Liver (tissue), 9 donors: ENCODE data around the gene TACR2. TPM values are rescaled to one million over a fixed set of nuclear protein-coding genes. Genes with fewer than 3 reads are reported as not detected.

Experiments used
- DNase-seq: peaks from one replicate; pipeline ENCODE4 v3.0.0-alpha.2; 2017; ENCODE audit warnings: low spot score
- H3K27ac ChIP-seq, 2 donors: one replicate each; pipeline ENCODE4 v1.7.0; 2013; ENCODE audit warnings: inconsistent platforms in 2 of 2, low read length in 2 of 2, control low read depth in 1 of 2, low read depth in 1 of 2, mild to moderate bottlenecking in 1 of 2
- H3K27me3 ChIP-seq, 4 donors: one replicate each; pipeline versions ENCODE4 v1.6.1 to v1.7.0; 2013; ENCODE audit warnings: low read length in 3 of 4, inconsistent platforms in 1 of 4, mild to moderate bottlenecking in 1 of 4, moderate library complexity in 1 of 4; ENCODE audit not compliant: control insufficient read depth in 4 of 4, insufficient read depth in 4 of 4
- H3K36me3 ChIP-seq, 4 donors: one replicate each; pipeline versions ENCODE4 v1.6.1 to v1.7.0; 2013; ENCODE audit warnings: low read length in 3 of 4, mild to moderate bottlenecking in 3 of 4, low read depth in 1 of 4, moderate library complexity in 1 of 4; ENCODE audit not compliant: control insufficient read depth in 4 of 4, insufficient read depth in 3 of 4
- H3K4me1 ChIP-seq, 4 donors: one replicate each; pipeline versions ENCODE4 v1.6.1 to v1.7.0; 2013; ENCODE audit warnings: low read length in 3 of 4, mild to moderate bottlenecking in 3 of 4, moderate library complexity in 1 of 4; ENCODE audit not compliant: control insufficient read depth in 4 of 4, insufficient read depth in 4 of 4
- H3K4me3 ChIP-seq, 3 donors: one replicate each; pipeline versions ENCODE4 v1.6.1 to v1.7.0; 2013; ENCODE audit warnings: low read length in 3 of 3, control low read depth in 1 of 3, low read depth in 1 of 3, mild to moderate bottlenecking in 1 of 3
- H3K9ac ChIP-seq, 2 donors: one replicate each; pipeline ENCODE4 v1.7.0; 2013; ENCODE audit warnings: low read length in 2 of 2, mild to moderate bottlenecking in 2 of 2, moderate library complexity in 2 of 2, control low read depth in 1 of 2, low read depth in 1 of 2
- H3K9me3 ChIP-seq, 4 donors: one replicate each; pipeline versions ENCODE4 v1.6.1 to v1.7.0; 2013; ENCODE audit warnings: low read length in 3 of 4; ENCODE audit not compliant: control insufficient read depth in 4 of 4
- ATF3 ChIP-seq: IDR thresholded peaks from 2 replicates; pipeline ENCODE4 v1.6.1; 2016; ENCODE audit warnings: antibody characterized with exemption
- CTCF ChIP-seq: fragments of 150-350 bp; IDR thresholded peaks from 2 replicates; pipeline ENCODE4 v1.5.1; 2017; ENCODE audit warnings: improper control_type of control experiment, low read depth, low read length; ENCODE audit not compliant: missing input control
- EGR1 ChIP-seq, 2 donors: IDR thresholded peaks; 2 replicates each; pipeline ENCODE4 v1.6.1; 2016 to 2018; ENCODE audit warnings: antibody characterized with exemption in 2 of 2, low read depth in 2 of 2
- FOXA1 ChIP-seq: IDR thresholded peaks from 2 replicates; pipeline ENCODE4 v1.6.1; 2016; ENCODE audit warnings: antibody characterized with exemption
- FOXA2 ChIP-seq: IDR thresholded peaks from 2 replicates; pipeline ENCODE4 v1.6.1; 2016; ENCODE audit warnings: antibody characterized with exemption
- GABPA ChIP-seq, 2 donors: IDR thresholded peaks in 1 of 2; conservative IDR thresholded peaks in 1 of 2; 2 replicates each; pipeline ENCODE4 v1.6.1; 2016; ENCODE audit warnings: antibody characterized with exemption in 2 of 2, mild to moderate bottlenecking in 1 of 2, moderate library complexity in 1 of 2
- HNF4A ChIP-seq, 2 donors: conservative IDR thresholded peaks; 2 replicates each; pipeline ENCODE4 v1.6.1; 2016; ENCODE audit warnings: antibody characterized with exemption in 2 of 2, mild to moderate bottlenecking in 2 of 2
- HNF4G ChIP-seq: IDR thresholded peaks from 2 replicates; pipeline ENCODE4 v1.6.1; 2016; ENCODE audit warnings: antibody characterized with exemption
- JUND ChIP-seq, 2 donors: IDR thresholded peaks; 2 replicates each; pipeline ENCODE4 v1.6.1; 2016; ENCODE audit warnings: antibody characterized with exemption in 2 of 2
- MAX ChIP-seq: IDR thresholded peaks from 2 replicates; pipeline ENCODE4 v1.6.1; 2016; ENCODE audit warnings: antibody characterized with exemption
- NR2F2 ChIP-seq: IDR thresholded peaks from 2 replicates; pipeline ENCODE4 v1.6.1; 2016; ENCODE audit warnings: antibody characterized with exemption
- RAD21 ChIP-seq, 2 donors: IDR thresholded peaks; 2 replicates each; pipeline ENCODE4 v1.6.1; 2016; ENCODE audit warnings: antibody characterized with exemption in 2 of 2, mild to moderate bottlenecking in 2 of 2
- RXRA ChIP-seq, 2 donors: IDR thresholded peaks; 2 replicates each; pipeline ENCODE4 v1.6.1; 2017 to 2018; ENCODE audit warnings: antibody characterized with exemption in 2 of 2, mild to moderate bottlenecking in 1 of 2
- SP1 ChIP-seq: IDR thresholded peaks from 2 replicates; pipeline ENCODE4 v1.6.1; 2018; ENCODE audit warnings: antibody characterized with exemption, mild to moderate bottlenecking
- TAF1 ChIP-seq: conservative IDR thresholded peaks from 2 replicates; pipeline ENCODE4 v1.6.1; 2016; ENCODE audit warnings: antibody characterized with exemption, mild to moderate bottlenecking
- YY1 ChIP-seq: IDR thresholded peaks from 2 replicates; pipeline ENCODE4 v1.6.1; 2016; ENCODE audit warnings: antibody characterized with exemption, mild to moderate bottlenecking
- ZBTB33 ChIP-seq: IDR thresholded peaks from 2 replicates; pipeline ENCODE4 v1.6.1; 2016; ENCODE audit warnings: antibody characterized with exemption
- WGBS: extraction: QIAGEN DNeasy Blood & Tissue Kit; methylation state at CpG from one replicate; pipeline ENCODE4 v1.1.7; 2013; 5-methylcytosine and 5-hydroxymethylcytosine counted together
- polyA plus RNA-seq, 2 donors: library from polyadenylated mRNA; stranded (reverse) in 1 of 2; unstranded in 1 of 2; fragments of 200-250 nt in 1 of 2; fragments of >200 nt in 1 of 2; fragmentation: Nextera tagmentation in 1 of 2; extraction: Ambion mirVana in 1 of 2; gene quantifications; one replicate each; pipeline versions ENCODE4 v1.2.1 to v1.2.3, GENCODE V29; 2013 to 2015
- total RNA-seq, 2 donors: library from RNA; depleted of rRNA; stranded (reverse); fragments of >200 nt; gene quantifications; one replicate each; pipeline ENCODE4 v1.2.3, GENCODE V29; 2014
- donor health status: healthy.
- donor health status: healthy.
- donor health status: healthy.
- donor health status: healthy.
- donor health status: healthy.

TACR2 gene
- total and polyA plus RNA-seq, 4 donors: 0.08 to 0.18 (median 0.12) TPM; not detected in 1

GRCh38 chr10:69407621-69408301 is 9.0 kb downstream of the TACR2 start:
- Histone ChIP-seq H3K27ac (peak overlapping the region in 1 of 2 donors; percentile 35), H3K4me3 (no peak overlapping the region), H3K36me3 (no peaks in the 10 kb centered on the region), H3K9ac (no peak overlapping the region), H3K27me3 (no peaks in the 10 kb centered on the region), H3K4me1 (peaks cover 0 to 4% (median 2%) of the 10 kb centered on the region in 4 donors), H3K9me3 (no peaks in the 10 kb centered on the region)
- no peak for DNase-seq
- WGBS: 74% methylated on average over 14 of the region's 14 CpGs
- TF ChIP-seq SP1 (no peak), FOXA2 (no peak), YY1 (no peak), NR2F2 (no peak), CTCF (peak; percentile 14), JUND (IDR thresholded peaks at IDR 0.05) (no peak), MAX (no peak), RAD21 (IDR thresholded peaks at IDR 0.05) (peak in 1 of 2 donors; percentile 56), ATF3 (no peak), EGR1 (IDR thresholded peaks at IDR 0.05; ENCODE audit: low read depth in 2 of 2) (no peak), FOXA1 (no peak), ZBTB33 (no peak)

GRCh38 chr10:69406816-69407580 is 9.7 kb downstream of the TACR2 start:
- 81% methylated on average over 6 of the region's 6 CpGs for WGBS
- Histone ChIP-seq H3K9me3 (no peaks in the 10 kb centered on the region), H3K27me3 (no peaks in the 10 kb centered on the region), H3K4me3 (no peak overlapping the region), H3K27ac (peak overlapping the region; percentile 35 to 55), H3K36me3 (no peaks in the 10 kb centered on the region), H3K9ac (no peak overlapping the region), H3K4me1 (peaks cover 0 to 4% (median 2%) of the 10 kb centered on the region in 4 donors)
- no peak for DNase-seq
- no peak for TF ChIP-seq NR2F2
- no peak for TF ChIP-seq GABPA (IDR thresholded peaks at IDR 0.05 in 1 of 2, conservative IDR thresholded peaks at IDR 0.05 in 1 of 2)
- no peak for TF ChIP-seq HNF4A (conservative IDR thresholded peaks at IDR 0.05)
- no peak for TF ChIP-seq HNF4G
- TF ChIP-seq ATF3: no peak
- no peak for TF ChIP-seq TAF1
- no peak for TF ChIP-seq ZBTB33
- TF ChIP-seq RXRA (IDR thresholded peaks at IDR 0.05): no peak
- TF ChIP-seq CTCF: no peak
- no peak for TF ChIP-seq YY1
- TF ChIP-seq FOXA1: no peak
- TF ChIP-seq SP1: no peak
- TF ChIP-seq RAD21 (IDR thresholded peaks at IDR 0.05): no peak
